GM19455 (cell line): Measurements from ENCODE around the gene RANBP3.
A peak's percentile ranks its signal among the peaks of the same experiment; 100 is the strongest.
"Not testable (repeated sequence)": the region's sequence is repeated elsewhere in the genome, so short reads cannot be mapped to it uniquely, and the experiment has no call there.

Experiments
- ATAC-seq: cut with Tn5 transposase; IDR thresholded peaks from one replicate; pipeline ENCODE4 v1.9.1; 2021; ENCODE audit not compliant: unreplicated experiment

Gene RANBP3

GRCh38 chr19:5977785-5978605 lies at the start of gene RANBP3:
TSS of gene RANBP3 (minus strand) at chr19:5978140. CDS start at chr19:5978082, 58 bp downstream.
- peak; percentile 85 for ATAC-seq

DNA sequence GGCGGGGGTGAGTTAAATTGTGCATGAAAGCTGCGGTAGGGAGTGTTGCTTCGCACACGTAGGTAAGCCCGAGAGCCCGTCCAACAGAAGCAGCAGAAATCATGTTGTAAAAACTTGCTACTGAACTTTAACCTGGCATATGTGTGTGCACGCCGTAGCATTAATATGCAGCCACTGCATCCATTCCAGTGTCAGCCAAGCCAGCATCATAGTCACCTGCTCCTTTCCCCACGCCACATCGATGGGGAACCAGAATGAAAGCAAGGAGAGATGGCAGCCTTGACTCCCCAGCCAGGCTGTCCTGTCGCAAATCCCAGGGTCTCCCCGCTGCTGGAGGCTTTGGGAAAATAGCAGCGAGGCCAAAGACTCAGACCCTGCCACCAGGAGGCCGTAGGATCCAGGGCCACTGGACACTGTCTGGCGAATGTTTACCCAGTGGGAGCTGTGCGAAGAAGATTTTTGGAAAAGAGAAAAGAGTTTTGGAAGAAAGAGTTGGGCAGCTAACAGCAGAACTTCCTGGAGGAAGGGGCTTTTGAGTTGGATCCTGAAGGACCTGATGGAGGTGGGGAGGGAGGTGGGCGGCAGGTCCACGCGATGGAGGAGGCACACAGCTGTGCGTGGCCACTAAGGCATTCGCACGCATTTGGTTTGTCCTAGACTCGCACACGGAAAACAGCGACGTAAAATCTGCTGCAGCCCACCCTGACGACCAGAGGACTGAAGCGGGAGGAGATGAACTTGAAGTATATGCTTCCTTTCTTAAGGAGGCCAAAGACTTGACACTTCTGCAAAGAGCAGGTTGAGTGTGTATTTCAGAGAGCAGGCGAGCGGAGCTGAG lies 48.7 kb upstream of the RANBP3 start:
- ATAC-seq: no peak

- not testable (repeated sequence) for ATAC-seq
These were observed 46.8 kb upstream of the RANBP3 start for GRCh38 chr19:6024756-6025155.

DNA sequence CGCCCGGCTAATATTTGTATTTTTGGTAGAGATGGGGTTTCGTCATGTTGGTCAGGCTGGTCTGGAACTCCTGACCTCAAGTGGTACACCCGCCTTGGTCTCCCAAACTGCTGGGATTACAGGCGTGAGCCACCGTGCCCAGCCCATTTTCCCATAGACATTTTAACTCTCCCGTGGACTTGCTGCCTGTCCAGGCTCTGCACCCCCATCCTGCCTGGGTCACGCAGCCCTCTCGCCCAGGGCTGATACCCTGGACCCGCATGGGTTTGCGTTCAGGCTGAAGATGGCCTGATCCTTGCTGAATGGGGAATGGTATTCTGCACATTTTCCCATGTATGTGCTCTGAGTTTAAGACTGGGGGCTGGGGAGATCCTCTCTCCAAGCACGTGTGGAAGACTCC lies 46.0 kb upstream of the RANBP3 start:
- no peak for ATAC-seq

DNA sequence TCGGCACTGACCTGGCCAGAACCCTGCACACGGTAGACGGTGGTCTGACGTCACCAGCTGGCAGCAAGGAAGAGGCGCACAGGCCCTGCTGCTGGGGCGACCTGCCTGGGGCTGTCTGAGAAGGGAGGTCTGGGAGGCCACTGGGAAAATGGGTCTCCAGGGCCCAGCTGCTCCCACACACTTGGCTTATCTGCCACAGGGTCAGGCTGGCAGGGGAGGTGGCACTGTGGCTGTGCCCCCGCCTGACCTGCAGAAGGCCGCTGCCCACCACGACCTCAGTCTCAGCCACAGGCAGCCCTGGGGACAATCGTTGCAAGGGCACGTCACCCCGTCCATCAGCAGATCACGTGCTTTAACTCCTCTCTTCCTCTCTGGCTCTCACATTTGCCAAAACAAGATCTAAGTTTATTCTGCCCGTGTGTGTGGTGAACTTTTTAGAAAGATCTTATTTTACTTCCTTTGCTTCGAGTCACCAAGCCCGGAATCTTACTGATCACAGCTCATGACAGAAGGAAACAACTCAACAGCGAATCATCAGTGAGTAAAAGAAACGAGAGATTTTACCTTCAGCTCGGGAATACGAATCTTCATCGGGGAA lies 45.2 kb upstream of the RANBP3 start:
- no peak for ATAC-seq

DNA sequence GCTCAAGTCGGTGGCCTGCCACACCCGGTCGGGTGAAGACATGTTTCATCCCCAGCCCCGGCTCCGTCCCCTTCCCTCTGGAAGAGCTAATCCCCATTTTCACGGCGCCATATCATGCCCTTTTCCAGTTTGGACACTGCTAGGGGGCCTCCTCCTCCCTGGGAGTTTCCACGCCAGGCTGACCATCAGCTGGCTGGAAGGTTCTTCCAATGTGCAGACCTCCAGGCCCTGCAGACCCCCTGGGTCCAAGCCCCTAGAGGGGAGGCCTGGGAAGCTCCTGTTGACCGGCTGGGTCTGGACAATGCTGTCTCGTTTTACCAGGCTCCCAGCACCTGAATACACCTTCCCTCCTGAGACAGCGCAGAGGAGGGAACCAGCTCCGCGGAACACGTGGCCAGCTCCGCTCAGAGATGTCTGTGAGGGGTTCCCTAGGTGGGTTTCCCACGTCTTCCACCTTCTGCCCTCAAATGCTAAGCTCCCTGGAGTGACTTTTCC lies 44.7 kb upstream of the RANBP3 start:
- no peak for ATAC-seq

- ATAC-seq: no peak
These were observed 44.1 kb upstream of the RANBP3 start for GRCh38 chr19:6021878-6022569.

DNA sequence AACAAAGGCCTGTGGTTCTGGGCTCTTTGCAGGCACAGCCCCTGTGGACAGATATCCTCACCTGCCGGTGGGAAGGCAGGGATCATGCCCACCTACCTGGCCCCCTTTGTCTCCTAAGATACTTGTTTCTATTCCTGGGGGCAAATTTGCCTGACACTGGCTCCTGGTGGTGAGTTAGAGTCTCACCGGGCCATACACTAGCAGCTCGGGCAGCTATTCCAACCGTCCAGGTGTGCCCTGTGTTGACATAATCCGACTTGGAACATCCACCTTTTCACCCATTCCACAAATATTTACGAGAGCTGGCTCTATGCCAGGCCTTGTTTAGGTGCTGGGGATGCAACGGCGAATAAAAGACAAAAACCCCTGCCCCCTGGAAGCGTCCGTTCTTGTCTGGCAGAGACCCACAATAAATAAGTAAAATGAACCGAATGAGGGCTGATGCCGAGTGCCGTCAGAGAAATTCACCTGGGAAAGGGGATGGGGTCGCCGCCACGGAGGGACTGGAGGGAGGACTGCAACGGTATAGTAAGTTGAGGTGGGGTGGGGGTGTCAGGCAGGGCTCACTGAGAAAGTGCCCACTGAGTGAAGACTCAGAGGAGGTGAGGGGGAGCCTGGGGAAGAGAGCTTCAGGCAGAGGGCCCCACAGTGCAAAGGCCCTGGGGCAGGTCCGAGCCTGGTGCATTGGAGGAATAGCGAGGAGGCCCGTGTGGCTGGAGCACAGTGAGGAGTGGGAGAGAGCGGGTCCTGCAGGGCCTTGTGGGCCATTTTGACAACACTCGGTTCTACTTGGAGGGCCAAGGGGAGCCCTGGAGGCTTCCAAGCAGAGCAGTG lies 43.2 kb upstream of the RANBP3 start:
- no peak for ATAC-seq

GRCh38 chr19:6020166-6020882 lies 42.4 kb upstream of the RANBP3 start:
- no peak for ATAC-seq

DNA sequence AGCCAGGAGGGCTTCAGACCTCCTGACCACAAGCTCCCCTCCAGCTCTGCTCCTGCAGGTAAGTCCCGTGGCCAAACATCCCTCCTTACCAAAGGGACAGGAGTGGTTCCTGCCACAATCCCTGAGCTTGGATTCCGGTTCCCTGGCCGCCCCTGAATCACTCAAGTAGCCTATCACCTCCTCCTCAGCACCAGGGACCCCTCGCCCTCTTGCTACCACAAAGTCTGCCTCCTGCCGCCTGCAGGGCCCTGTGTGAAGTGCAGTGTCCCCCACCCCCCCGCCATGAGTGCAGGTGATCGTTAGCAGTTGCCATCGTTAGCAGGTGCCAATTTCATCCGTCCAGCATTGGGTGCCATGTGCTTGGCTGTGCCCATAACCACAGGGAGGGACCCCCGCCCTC lies 40.8 kb upstream of the RANBP3 start:
- ATAC-seq: no peak

GRCh38 chr19:6017576-6017975 lies 39.6 kb upstream of the RANBP3 start:
- ATAC-seq: no peak

GRCh38 chr19:6015841-6016545 lies 38.1 kb upstream of the RANBP3 start:
- ATAC-seq: no peak

- ATAC-seq: no peak
These were observed 36.7 kb upstream of the RANBP3 start for GRCh38 chr19:6014551-6015135.

DNA sequence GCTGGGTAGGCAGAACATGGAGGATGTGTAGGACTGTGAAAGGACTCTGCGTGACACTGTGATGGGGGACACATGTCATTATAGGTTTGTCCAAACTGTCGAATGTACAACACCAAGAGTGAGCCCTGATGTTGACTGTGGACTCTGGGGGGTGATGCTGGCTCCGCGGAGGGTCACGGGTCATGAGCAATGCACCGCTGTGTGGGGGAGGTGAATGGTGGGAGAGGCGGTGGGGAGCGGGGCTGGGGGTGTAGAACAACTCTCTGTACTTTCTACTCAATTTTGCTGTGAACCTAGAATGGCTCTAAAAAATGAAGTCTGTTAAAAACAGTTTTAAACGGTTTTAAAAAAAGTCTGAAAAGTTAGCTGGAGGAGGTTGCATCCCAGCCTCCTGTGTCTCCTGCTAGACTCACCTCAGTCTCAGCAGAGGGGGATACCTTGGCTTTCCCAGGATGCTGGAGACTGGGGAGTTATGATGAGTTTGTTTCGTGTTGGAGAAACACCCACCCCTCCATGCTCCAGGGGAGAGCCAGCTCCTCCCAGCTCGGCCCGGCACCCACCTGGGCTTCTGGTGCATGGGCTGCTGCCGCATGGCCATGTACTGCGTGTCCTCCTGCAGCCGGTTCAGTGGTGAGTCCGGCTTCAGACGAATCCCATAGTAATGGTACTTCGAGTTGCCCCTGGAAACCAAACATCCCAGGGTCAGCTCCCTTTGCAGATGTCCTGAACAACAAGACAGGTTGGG lies 34.7 kb upstream of the RANBP3 start:
- no peak for ATAC-seq

- no peak for ATAC-seq
These were observed 33.9 kb upstream of the RANBP3 start for GRCh38 chr19:6011794-6012193.

DNA sequence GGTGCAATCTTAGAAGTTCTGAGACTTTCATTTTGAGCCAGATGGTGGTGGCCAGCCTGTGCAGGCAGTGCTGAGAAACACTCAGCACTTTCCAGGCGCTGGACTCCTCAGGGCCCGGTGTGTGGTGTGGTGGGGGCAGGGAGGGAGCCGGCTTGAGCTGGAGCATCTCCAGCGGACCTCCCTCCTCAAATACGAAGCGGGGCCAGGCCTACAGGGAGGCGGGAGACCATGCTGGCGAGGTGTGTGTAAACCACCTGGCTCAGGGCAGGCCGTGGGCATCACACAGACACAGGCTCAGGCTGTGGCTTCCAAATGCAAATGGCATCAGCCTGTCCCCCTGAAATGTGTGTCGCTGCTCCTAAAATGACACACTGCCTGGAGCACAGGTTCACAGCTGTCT lies 33.3 kb upstream of the RANBP3 start:
- no peak for ATAC-seq

GRCh38 chr19:6010107-6010506 lies 32.2 kb upstream of the RANBP3 start:
- no peak for ATAC-seq

- no peak for ATAC-seq
These were observed 29.9 kb upstream of the RANBP3 start for GRCh38 chr19:6007866-6008265.
